Stomach smooth muscle (tissue), 2 donors: ENCODE results near the gene DTX3L.
"Not testable (repeated sequence)": the region's sequence is repeated elsewhere in the genome, so short reads cannot be mapped to it uniquely, and the experiment has no call there.

ENCODE experiments used
- H3K27ac ChIP-seq: one replicate; pipeline ENCODE4 v1.7.0; 2013; ENCODE audit warnings: mild to moderate bottlenecking, low read length, inconsistent platforms
- H3K27me3 ChIP-seq, 2 donors: one replicate each; pipeline ENCODE4 v1.7.0; 2013; ENCODE audit warnings: low read length in 2 of 2; ENCODE audit not compliant: insufficient read depth in 2 of 2, control insufficient read depth in 1 of 2
- H3K36me3 ChIP-seq, 2 donors: one replicate each; pipeline ENCODE4 v1.7.0; 2013; ENCODE audit warnings: low read length in 2 of 2; ENCODE audit not compliant: control insufficient read depth in 2 of 2, insufficient read depth in 2 of 2
- H3K4me1 ChIP-seq: one replicate; pipeline ENCODE4 v1.7.0; 2013; ENCODE audit warnings: low read length; ENCODE audit not compliant: control insufficient read depth, insufficient read depth
- H3K4me3 ChIP-seq, 2 donors: one replicate each; pipeline ENCODE4 v1.7.0; 2013; ENCODE audit warnings: low read length in 2 of 2
- H3K9ac ChIP-seq, 2 donors: one replicate each; pipeline ENCODE4 v1.7.0; 2013; ENCODE audit warnings: low read length in 2 of 2, mild to moderate bottlenecking in 1 of 2
- H3K9me3 ChIP-seq, 2 donors: one replicate each; pipeline ENCODE4 v1.7.0; 2013; ENCODE audit warnings: low read length in 2 of 2; ENCODE audit not compliant: control insufficient read depth in 2 of 2
- donor health status: healthy.
- donor health status: Pancreatic carcinoma.

Gene DTX3L

DNA sequence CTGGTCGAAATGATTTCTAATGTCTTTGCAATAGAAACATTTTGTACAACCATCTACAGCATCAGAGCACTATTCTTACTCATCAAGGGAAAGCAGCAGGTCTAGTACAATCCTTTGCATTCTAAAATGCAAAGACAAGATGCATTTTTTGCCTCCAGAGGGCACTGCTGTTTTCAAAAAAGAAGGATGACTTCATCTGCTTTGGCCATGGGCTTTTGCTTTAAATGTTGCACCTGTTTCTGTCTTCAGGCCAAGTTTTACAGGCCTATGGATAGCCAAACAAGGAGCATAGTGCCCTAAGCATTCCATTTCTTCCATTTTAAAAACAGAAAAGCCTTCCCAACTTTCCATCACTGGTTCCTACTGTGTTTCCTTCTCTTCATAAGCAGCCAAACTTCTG, 3.5 kb upstream of the DTX3L start:
- Histone ChIP-seq H3K9me3 (no peaks in the 10 kb centered on the region), H3K9ac (no peak overlapping the region), H3K4me1 (peaks cover 15% of the 10 kb centered on the region), H3K36me3 (peaks cover 21 to 25% of the 10 kb centered on the region in 2 donors), H3K27me3 (no peaks in the 10 kb centered on the region), H3K4me3 (peak overlapping the region in 1 of 2 donors; percentile 15), H3K27ac (no peak overlapping the region)

DNA sequence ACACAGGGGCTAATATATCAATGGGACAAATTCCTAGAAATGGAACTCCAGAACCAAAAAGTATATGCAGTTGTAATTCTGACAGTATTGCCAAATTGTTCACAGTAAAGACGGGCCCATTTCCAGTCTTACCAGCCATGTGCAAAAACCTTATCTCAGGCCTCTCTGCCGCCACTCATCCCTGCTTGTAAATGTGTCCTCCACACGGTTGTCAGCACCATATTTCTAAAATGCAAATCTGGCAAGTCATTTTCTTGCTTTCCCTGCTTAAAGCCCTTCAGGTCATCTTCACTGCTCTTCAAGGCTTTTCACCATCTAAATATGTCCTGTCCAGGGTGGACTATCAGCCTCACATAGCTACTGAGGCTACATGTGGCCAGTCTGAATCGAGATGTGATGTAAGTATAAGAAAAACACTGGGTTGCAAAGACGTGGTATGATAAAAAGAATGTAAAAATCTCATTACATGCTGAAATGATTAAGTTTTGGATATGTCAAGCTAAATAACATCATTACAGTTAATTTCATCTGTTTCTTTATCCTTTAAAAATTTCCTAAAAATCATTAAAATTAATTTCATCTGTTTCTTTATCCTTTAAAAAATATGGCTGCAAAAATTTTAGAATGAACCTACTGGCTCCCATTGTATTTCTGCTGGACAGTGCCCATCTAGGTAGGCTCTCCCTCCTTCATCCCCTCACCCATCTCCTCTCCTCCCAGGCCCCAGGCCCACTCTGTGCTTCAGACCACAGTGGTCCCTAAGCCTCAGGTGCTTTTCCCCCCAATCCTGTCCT, 1.0 kb upstream of the DTX3L start:
- Histone ChIP-seq H3K9me3 (no peaks in the 10 kb centered on the region), H3K36me3 (peaks cover 19 to 24% of the 10 kb centered on the region in 2 donors), H3K27ac (peak overlapping the region; percentile 83), H3K4me1 (peaks cover 15% of the 10 kb centered on the region), H3K4me3 (peak overlapping the region; percentile 88 to 90), H3K27me3 (no peaks in the 10 kb centered on the region), H3K9ac (peak overlapping the region; percentile 85 to 86)

GRCh38 chr3:122563717-122564025, 467 bp upstream of the DTX3L start:
- Histone ChIP-seq H3K9ac (peak overlapping the region; percentile 85 to 86), H3K27ac (peak overlapping the region; percentile 83), H3K36me3 (peaks cover 16 to 20% of the 10 kb centered on the region in 2 donors), H3K9me3 (no peaks in the 10 kb centered on the region), H3K4me3 (peak overlapping the region; percentile 88 to 90), H3K27me3 (no peaks in the 10 kb centered on the region), H3K4me1 (peaks cover 18% of the 10 kb centered on the region)

GRCh38 chr3:122568131-122568530, 4.0 kb downstream of the DTX3L start:
- not testable (repeated sequence) for H3K4me3 ChIP-seq, H3K9ac ChIP-seq

GRCh38 chr3:122568755-122569154, 4.6 kb downstream of the DTX3L start:
- Histone ChIP-seq H3K27me3 (no peaks in the 10 kb centered on the region), H3K27ac (peak overlapping the region; percentile 3), H3K4me1 (peaks cover 12% of the 10 kb centered on the region), H3K9me3 (no peaks in the 10 kb centered on the region), H3K4me3 (no peak overlapping the region), H3K9ac (no peak overlapping the region), H3K36me3 (peaks cover 40 to 43% of the 10 kb centered on the region in 2 donors)

More at GRCh38 chr3:122568131-122568530, 4.0 kb downstream of the DTX3L start:
- H3K27me3 ChIP-seq, H3K9me3 ChIP-seq: not testable (repeated sequence)
- H3K27ac ChIP-seq, result peak overlapping the region; percentile 3
- peaks cover 37 to 40% of the 10 kb centered on the region in 2 donors for H3K36me3 ChIP-seq
- peaks cover 18% of the 10 kb centered on the region for H3K4me1 ChIP-seq

DNA sequence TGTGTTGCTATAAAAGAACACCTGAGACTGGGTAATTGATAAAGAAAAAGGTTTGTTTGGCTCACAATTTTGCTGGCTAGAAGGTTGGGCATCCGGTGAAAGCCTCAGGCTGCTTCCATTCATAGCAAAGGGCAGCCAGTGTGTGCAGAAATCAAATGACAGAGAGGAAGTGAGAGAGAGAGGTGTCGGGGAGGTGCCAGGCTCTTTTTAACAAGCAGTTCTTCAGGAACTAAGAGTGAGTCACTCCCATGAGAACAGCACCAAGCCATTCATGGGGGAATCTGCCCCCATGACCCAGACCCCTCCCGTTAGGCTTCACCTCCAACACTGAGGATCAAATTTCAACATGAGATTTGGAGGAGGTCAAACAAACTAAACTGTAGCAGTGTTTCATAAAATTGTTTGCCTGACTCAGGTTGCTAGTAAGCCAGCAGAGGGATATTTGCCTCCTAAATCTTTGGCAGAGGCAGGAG, 8.8 kb downstream of the DTX3L start:
- H3K27me3 ChIP-seq, result peaks cover 0 to 3% of the 10 kb centered on the region in 2 donors
- no peaks in the 10 kb centered on the region for H3K9me3 ChIP-seq
- no peak overlapping the region for H3K27ac ChIP-seq
- no peak overlapping the region for H3K9ac ChIP-seq
- peaks cover 6% of the 10 kb centered on the region for H3K4me1 ChIP-seq
- H3K36me3 ChIP-seq, result peaks cover 23 to 30% of the 10 kb centered on the region in 2 donors
- H3K4me3 ChIP-seq, result no peak overlapping the region

DNA sequence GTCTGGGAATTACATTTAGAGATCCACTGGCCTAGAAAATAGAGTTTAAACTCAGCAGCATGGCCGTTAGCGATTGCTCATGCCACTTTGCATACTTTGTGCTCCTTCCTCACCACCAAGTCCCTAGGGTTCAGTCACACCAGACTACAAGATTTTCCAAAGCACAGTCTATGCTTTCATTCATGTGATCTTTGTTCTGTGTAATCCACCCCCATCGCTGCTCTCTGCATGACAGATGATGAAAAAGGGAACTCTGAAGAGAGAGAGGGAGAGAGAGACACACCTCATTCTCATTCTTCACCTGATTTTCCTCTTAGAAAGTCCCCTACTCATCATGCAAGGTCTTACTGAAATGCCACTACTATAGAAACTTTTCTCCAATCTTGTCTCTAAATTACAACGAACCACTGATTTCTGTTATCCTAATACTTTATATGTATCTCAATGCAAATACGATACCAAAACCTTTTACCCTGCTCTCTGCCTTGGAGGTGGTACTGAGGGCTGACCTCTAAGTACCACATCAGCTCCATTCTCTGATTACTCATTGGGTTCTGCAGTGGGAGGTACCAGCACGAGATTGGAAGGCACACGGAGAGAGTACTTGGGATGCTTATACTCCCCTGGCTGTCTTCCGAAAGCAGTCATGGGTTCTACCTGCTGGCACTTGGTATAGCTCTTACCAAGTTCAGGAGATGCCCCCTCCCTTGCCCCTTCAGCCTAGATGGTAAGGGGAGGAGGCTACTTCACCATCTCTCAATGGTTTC, 12.2 kb downstream of the DTX3L start:
- H3K27ac ChIP-seq, result no peak overlapping the region
- peaks cover 0 to 3% of the 10 kb centered on the region in 2 donors for H3K27me3 ChIP-seq
- no peak overlapping the region for H3K4me3 ChIP-seq
- H3K9ac ChIP-seq, result no peak overlapping the region
- H3K9me3 ChIP-seq, result no peaks in the 10 kb centered on the region
- peaks cover 10 to 14% of the 10 kb centered on the region in 2 donors for H3K36me3 ChIP-seq
- no peaks in the 10 kb centered on the region for H3K4me1 ChIP-seq

DNA sequence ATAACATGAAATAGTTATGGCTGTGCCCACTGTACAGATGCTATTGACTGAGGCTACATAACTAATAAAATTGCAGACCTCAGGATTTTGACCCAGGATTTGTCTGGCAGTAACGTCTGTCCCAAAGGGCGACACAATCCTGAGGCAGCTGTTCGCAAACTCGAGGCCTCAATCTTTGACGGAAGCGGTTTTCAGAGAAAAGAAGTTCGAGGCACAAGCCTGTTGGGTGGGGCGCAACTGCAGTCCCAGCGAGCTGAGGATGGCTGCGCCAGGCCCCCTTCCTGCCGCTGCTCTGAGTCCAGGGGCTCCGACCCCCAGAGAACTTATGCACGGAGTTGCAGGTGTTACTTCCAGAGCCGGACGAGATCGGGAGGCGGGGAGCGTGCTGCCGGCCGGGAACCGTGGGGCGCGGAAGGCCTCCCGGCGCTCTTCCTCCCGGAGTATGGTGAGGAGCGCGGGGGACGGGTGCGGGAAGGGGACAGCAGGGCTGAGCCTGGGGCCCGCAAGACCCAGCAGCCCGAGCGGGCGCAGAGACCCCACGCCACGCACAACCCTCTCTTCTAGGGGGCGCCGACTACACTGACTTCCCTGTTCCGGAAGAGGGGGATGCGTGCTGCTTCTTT, 13.4 kb downstream of the DTX3L start, which contains the start of gene PARP15:
PARP15 (plus strand) TSS at position 242 of the 623 bp plus-strand sequence; CDS start at position 260, 18 bp downstream.
- H3K4me3 ChIP-seq, result peak within 1 kb of the TSS; percentile 67 to 71
- peak within 1 kb of the TSS; percentile 43 to 51 for H3K9ac ChIP-seq

GRCh38 chr3:122578069-122578740, 14.1 kb downstream of the DTX3L start:
- peaks cover 0 to 3% of the 10 kb centered on the region in 2 donors for H3K27me3 ChIP-seq
- H3K4me3 ChIP-seq, result peak overlapping the region; percentile 67 to 71
- H3K36me3 ChIP-seq, result peaks cover 3% of the 10 kb centered on the region in 2 donors
- peak overlapping the region in 1 of 2 donors; percentile 51 for H3K9ac ChIP-seq
- H3K9me3 ChIP-seq, result peaks cover 0 to 7% of the 10 kb centered on the region in 2 donors
- no peak overlapping the region for H3K27ac ChIP-seq
- H3K4me1 ChIP-seq, result no peaks in the 10 kb centered on the region

More for the DNA sequence above, 13.4 kb downstream of the DTX3L start, which contains the start of gene PARP15:
- Histone ChIP-seq H3K27me3 (peaks cover 0 to 3% of the 10 kb centered on the region in 2 donors), H3K4me1 (no peaks in the 10 kb centered on the region), H3K36me3 (peaks cover 6 to 8% of the 10 kb centered on the region in 2 donors), H3K27ac (no peak within 1 kb of the TSS), H3K9me3 (peaks cover 0 to 6% of the 10 kb centered on the region in 2 donors)

GRCh38 chr3:122580470-122580869, 16.3 kb downstream of the DTX3L start:
- Histone ChIP-seq H3K4me3 (no peak overlapping the region), H3K4me1 (no peaks in the 10 kb centered on the region), H3K9ac (no peak overlapping the region), H3K9me3 (peaks cover 3 to 7% of the 10 kb centered on the region in 2 donors), H3K36me3 (no peaks in the 10 kb centered on the region), H3K27ac (no peak overlapping the region), H3K27me3 (peaks cover 0 to 3% of the 10 kb centered on the region in 2 donors)
